Myocyte (in vitro differentiated cells): ENCODE results near the gene MAP2K3. TPM values are rescaled to one million over a fixed set of nuclear protein-coding genes. Genes with fewer than 3 reads are reported as not detected.
"Not testable (repeated sequence)": the region's sequence is repeated elsewhere in the genome, so short reads cannot be mapped to it uniquely, and the experiment has no call there.

Source experiments
- DNase-seq: peaks from one replicate; pipeline ENCODE4 v3.0.0-alpha.2; 2012; ENCODE audit warnings: low read depth
- total RNA-seq: library from RNA; depleted of rRNA; stranded (reverse); fragments of >200 nt; gene quantifications from 2 replicates; pipeline ENCODE4 v1.2.3, GENCODE V29; 2014

Gene MAP2K3
- total RNA-seq, 1 donor from 2014 or later: 25.8 TPM

GRCh38 chr17:21296097-21297025, 11.8 kb downstream of the MAP2K3 start:
- peak; percentile 34 for DNase-seq

- DNase-seq: peak; percentile 46
Measured at GRCh38 chr17:21297026-21297520, 12.6 kb downstream of the MAP2K3 start.

GRCh38 chr17:21297597-21297996, 13.1 kb downstream of the MAP2K3 start:
- DNase-seq: no peak

GRCh38 chr17:21298056-21298982, 13.8 kb downstream of the MAP2K3 start:
- DNase-seq: no peak

- no peak for DNase-seq
Measured at GRCh38 chr17:21298983-21299519, 14.5 kb downstream of the MAP2K3 start.

GRCh38 chr17:21299981-21300600, 15.6 kb downstream of the MAP2K3 start:
- DNase-seq: no peak

- DNase-seq: no peak
Measured at GRCh38 chr17:21300601-21301571, 16.4 kb downstream of the MAP2K3 start.

- DNase-seq: no peak
Measured at GRCh38 chr17:21301593-21302550, 17.4 kb downstream of the MAP2K3 start.

GRCh38 chr17:21302711-21303425, 18.4 kb downstream of the MAP2K3 start:
- no peak for DNase-seq

- no peak for DNase-seq
Measured at GRCh38 chr17:21303441-21304065, 19.0 kb downstream of the MAP2K3 start.

- no peak for DNase-seq
Measured at GRCh38 chr17:21304091-21304490, 19.6 kb downstream of the MAP2K3 start.

- DNase-seq: not testable (repeated sequence)
Measured at GRCh38 chr17:21304551-21305151, 20.1 kb downstream of the MAP2K3 start.

GRCh38 chr17:21305431-21306180, 21.1 kb downstream of the MAP2K3 start:
- not testable (repeated sequence) for DNase-seq

- not testable (repeated sequence) for DNase-seq
Measured at GRCh38 chr17:21306611-21307272, 22.2 kb downstream of the MAP2K3 start.

GRCh38 chr17:21307273-21307625, 22.7 kb downstream of the MAP2K3 start:
- not testable (repeated sequence) for DNase-seq

GRCh38 chr17:21308931-21309381, 24.4 kb downstream of the MAP2K3 start:
- not testable (repeated sequence) for DNase-seq
